Measurements from ENCODE around the gene SLC22A25.

DNA sequence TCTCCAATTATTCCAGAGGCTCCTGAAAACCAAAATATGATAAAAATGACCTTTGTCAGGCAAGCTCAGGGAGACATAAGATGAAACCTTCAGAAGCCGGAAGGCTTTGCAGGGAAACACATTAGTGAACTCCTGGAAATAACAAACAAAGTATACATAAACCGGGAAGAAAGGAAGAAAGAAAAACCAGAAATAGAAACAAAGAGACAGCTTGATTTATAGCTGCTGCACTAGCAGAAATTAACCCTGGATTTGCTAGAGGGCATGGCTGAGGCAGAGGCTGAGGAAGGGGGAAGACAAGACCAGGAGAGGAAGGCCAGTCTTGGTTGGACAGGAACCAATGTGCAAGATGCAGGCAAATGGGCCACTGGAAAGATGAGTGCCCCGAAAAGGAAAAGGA lies 33.3 kb downstream of the SLC22A25 start:
- TF ChIP-seq ELF4 (IDR thresholded peaks at IDR 0.05) (no peak), FOXK2 (IDR thresholded peaks at IDR 0.05) (no peak), CTBP1 (IDR thresholded peaks at IDR 0.05; ENCODE audit: borderline replicate concordance) (no peak), FOXA1 (IDR thresholded peaks at IDR 0.05) (no peak), SUZ12 (IDR thresholded peaks at IDR 0.05) (no peak), ZNF384 (IDR thresholded peaks at IDR 0.05) (no peak), NFRKB (IDR thresholded peaks at IDR 0.05) (no peak), TARDBP (IDR thresholded peaks at IDR 0.05) (no peak), FOXM1 (IDR thresholded peaks at IDR 0.05; ENCODE audit: borderline replicate concordance) (no peak), ARNT (IDR thresholded peaks at IDR 0.05) (no peak), L3MBTL2 (conservative IDR thresholded peaks at IDR 0.05) (no peak), LEF1 (IDR thresholded peaks at IDR 0.05; ENCODE audit: borderline replicate concordance) (no peak), BHLHE40 (IDR thresholded peaks at IDR 0.05; ENCODE audit: borderline replicate concordance) (no peak)

Measured in HEK293T (cell line).